ENCODE measurements around the gene TAS2R43.
"Not testable (repeated sequence)": the region's sequence is repeated elsewhere in the genome, so short reads cannot be mapped to it uniquely, and the experiment has no call there.

Gene TAS2R43

GRCh38 chr12:11059784-11060183, 32.3 kb downstream of the TAS2R43 start:
- DNase-seq = no peak

GRCh38 chr12:11059041-11059440, 33.1 kb downstream of the TAS2R43 start:
- DNase-seq = no peak

GRCh38 chr12:11055306-11055705, 36.8 kb downstream of the TAS2R43 start:
- DNase-seq = no peak

GRCh38 chr12:11049806-11050531, 42.1 kb downstream of the TAS2R43 start:
- DNase-seq = not testable (repeated sequence)

- not testable (repeated sequence) for DNase-seq
Observed at GRCh38 chr12:11041366-11041765, 50.7 kb downstream of the TAS2R43 start.
